ENCODE data around the gene FOXO1.

The FOXO1 gene

GRCh38 chr13:40599747-40600146, 66.7 kb downstream of the FOXO1 start:
- no peak overlapping the region for H2BK12ac ChIP-seq (ENCODE audit: low read length in 2 of 2)

GRCh38 chr13:40599124-40599523, 67.3 kb downstream of the FOXO1 start:
- Histone ChIP-seq H3K14ac (ENCODE audit: low read length in 2 of 2) (no peak overlapping the region), H2BK5ac (ENCODE audit: low read depth, low read length, poor library complexity, severe bottlenecking) (no peak overlapping the region), H4K91ac (ENCODE audit: low read length) (no peak overlapping the region), H3K4ac (ENCODE audit: low read depth in 1 of 2, low read length in 2 of 2) (no peak overlapping the region), H3K9ac (ENCODE audit: low read length) (no peak overlapping the region), H3K18ac (ENCODE audit: low read depth in 1 of 2, low read length in 2 of 2) (no peak overlapping the region), H3K4me1 (ENCODE audit: control insufficient read depth, insufficient read depth, low read depth, low read length) (no peaks in the 10 kb centered on the region), H2BK12ac (ENCODE audit: low read length in 2 of 2) (no peak overlapping the region), H3K4me3 (ENCODE audit: insufficient read depth in 1 of 2, low read depth in 1 of 2, low read length in 2 of 2) (no peak overlapping the region), H3K9me3 (ENCODE audit: control insufficient read depth, low read length) (no peaks in the 10 kb centered on the region), H3K36me3 (ENCODE audit: control insufficient read depth in 1 of 2, insufficient read depth in 2 of 2, low read depth in 1 of 2, low read length in 2 of 2) (no peaks in the 10 kb centered on the region), H2BK120ac (ENCODE audit: low read depth, low read length) (no peak overlapping the region), H2AK5ac (ENCODE audit: low read length, severe bottlenecking) (no peak overlapping the region), H4K8ac (ENCODE audit: low read length) (no peak overlapping the region), H3K27me3 (ENCODE audit: control insufficient read depth in 1 of 2, insufficient read depth in 1 of 2, low read length in 2 of 2) (no peaks in the 10 kb centered on the region), H3K27ac (ENCODE audit: low read length, poor library complexity, severe bottlenecking) (no peak overlapping the region), H3K79me1 (replicated peaks; ENCODE audit: low read length, poor library complexity, severe bottlenecking) (peaks cover 36% of the 10 kb centered on the region), H2BK15ac (ENCODE audit: low read depth, poor library complexity, severe bottlenecking) (no peak overlapping the region), H3K23ac (ENCODE audit: low read length in 2 of 2) (no peak overlapping the region), H2AFZ (ENCODE audit: low read depth, low read length) (no peak overlapping the region), H3K4me2 (ENCODE audit: low read length, poor library complexity, severe bottlenecking) (no peak overlapping the region)
- DNase-seq = no peak
- WGBS = 89% methylated on average over 5 of the region's 5 CpGs

More at GRCh38 chr13:40599747-40600146, 66.7 kb downstream of the FOXO1 start:
- no peak for DNase-seq
- Histone ChIP-seq H3K14ac (ENCODE audit: low read length in 2 of 2) (no peak overlapping the region), H3K18ac (ENCODE audit: low read depth in 1 of 2, low read length in 2 of 2) (no peak overlapping the region), H2BK15ac (ENCODE audit: low read depth, poor library complexity, severe bottlenecking) (no peak overlapping the region), H2AFZ (ENCODE audit: low read depth, low read length) (no peak overlapping the region), H3K27me3 (ENCODE audit: control insufficient read depth in 1 of 2, insufficient read depth in 1 of 2, low read length in 2 of 2) (no peaks in the 10 kb centered on the region), H3K23ac (ENCODE audit: low read length in 2 of 2) (no peak overlapping the region), H3K27ac (ENCODE audit: low read length, poor library complexity, severe bottlenecking) (no peak overlapping the region), H4K8ac (ENCODE audit: low read length) (no peak overlapping the region), H3K36me3 (ENCODE audit: control insufficient read depth in 1 of 2, insufficient read depth in 2 of 2, low read depth in 1 of 2, low read length in 2 of 2) (no peaks in the 10 kb centered on the region), H2AK5ac (ENCODE audit: low read length, severe bottlenecking) (no peak overlapping the region), H3K4ac (ENCODE audit: low read depth in 1 of 2, low read length in 2 of 2) (no peak overlapping the region), H3K4me3 (ENCODE audit: insufficient read depth in 1 of 2, low read depth in 1 of 2, low read length in 2 of 2) (no peak overlapping the region), H4K91ac (ENCODE audit: low read length) (no peak overlapping the region), H3K4me1 (ENCODE audit: control insufficient read depth, insufficient read depth, low read depth, low read length) (no peaks in the 10 kb centered on the region), H3K9ac (ENCODE audit: low read length) (no peak overlapping the region), H3K79me1 (replicated peaks; ENCODE audit: low read length, poor library complexity, severe bottlenecking) (peaks cover 32% of the 10 kb centered on the region), H2BK120ac (ENCODE audit: low read depth, low read length) (no peak overlapping the region), H3K9me3 (ENCODE audit: control insufficient read depth, low read length) (no peaks in the 10 kb centered on the region), H2BK5ac (ENCODE audit: low read depth, low read length, poor library complexity, severe bottlenecking) (no peak overlapping the region), H3K4me2 (ENCODE audit: low read length, poor library complexity, severe bottlenecking) (no peak overlapping the region)
- 100% methylated on average over 2 of the region's 2 CpGs for WGBS

DNA sequence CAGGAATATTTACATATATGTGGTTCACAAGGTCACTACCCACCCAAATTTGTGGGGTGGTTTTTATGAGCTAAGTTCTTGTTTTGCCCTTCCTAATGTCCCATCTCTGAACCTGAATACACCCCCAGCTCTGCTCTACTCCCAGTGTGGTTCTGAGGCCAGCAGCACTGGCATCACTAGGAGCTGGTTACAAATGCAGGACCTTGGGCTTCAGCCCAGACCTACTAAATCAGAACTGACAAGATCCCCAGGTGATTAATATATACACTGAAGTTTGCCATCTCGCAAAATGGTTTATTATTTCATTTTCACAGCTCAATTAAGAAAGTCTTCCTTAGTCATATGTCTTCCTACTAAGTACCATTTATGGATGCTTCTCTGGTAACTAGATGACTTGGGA, 67.9 kb downstream of the FOXO1 start:
- Histone ChIP-seq H3K36me3 (ENCODE audit: control insufficient read depth in 1 of 2, insufficient read depth in 2 of 2, low read depth in 1 of 2, low read length in 2 of 2) (no peaks in the 10 kb centered on the region), H3K4me1 (ENCODE audit: control insufficient read depth, insufficient read depth, low read depth, low read length) (no peaks in the 10 kb centered on the region), H2BK12ac (ENCODE audit: low read length in 2 of 2) (no peak overlapping the region), H3K14ac (ENCODE audit: low read length in 2 of 2) (no peak overlapping the region), H3K23ac (ENCODE audit: low read length in 2 of 2) (no peak overlapping the region), H2BK15ac (ENCODE audit: low read depth, poor library complexity, severe bottlenecking) (no peak overlapping the region), H3K79me1 (replicated peaks; ENCODE audit: low read length, poor library complexity, severe bottlenecking) (peaks cover 35% of the 10 kb centered on the region), H3K4me2 (ENCODE audit: low read length, poor library complexity, severe bottlenecking) (no peak overlapping the region), H4K91ac (ENCODE audit: low read length) (no peak overlapping the region), H3K9me3 (ENCODE audit: control insufficient read depth, low read length) (no peaks in the 10 kb centered on the region), H4K8ac (ENCODE audit: low read length) (no peak overlapping the region), H2AFZ (ENCODE audit: low read depth, low read length) (no peak overlapping the region), H3K27me3 (ENCODE audit: control insufficient read depth in 1 of 2, insufficient read depth in 1 of 2, low read length in 2 of 2) (no peaks in the 10 kb centered on the region), H3K18ac (ENCODE audit: low read depth in 1 of 2, low read length in 2 of 2) (no peak overlapping the region), H3K4me3 (ENCODE audit: insufficient read depth in 1 of 2, low read depth in 1 of 2, low read length in 2 of 2) (no peak overlapping the region), H3K27ac (ENCODE audit: low read length, poor library complexity, severe bottlenecking) (no peak overlapping the region), H2BK120ac (ENCODE audit: low read depth, low read length) (no peak overlapping the region), H2BK5ac (ENCODE audit: low read depth, low read length, poor library complexity, severe bottlenecking) (no peak overlapping the region), H3K9ac (ENCODE audit: low read length) (no peak overlapping the region), H2AK5ac (ENCODE audit: low read length, severe bottlenecking) (peak overlapping the region; percentile 76), H3K4ac (ENCODE audit: low read depth in 1 of 2, low read length in 2 of 2) (no peak overlapping the region)
- no CpG with 5 or more reads among the region's 1 CpG for WGBS
- no peak for DNase-seq

- DNase-seq = no peak
- Histone ChIP-seq H3K27me3 (ENCODE audit: control insufficient read depth in 1 of 2, insufficient read depth in 1 of 2, low read length in 2 of 2) (no peaks in the 10 kb centered on the region), H3K4ac (ENCODE audit: low read depth in 1 of 2, low read length in 2 of 2) (no peak overlapping the region), H2AK5ac (ENCODE audit: low read length, severe bottlenecking) (no peak overlapping the region), H3K27ac (ENCODE audit: low read length, poor library complexity, severe bottlenecking) (no peak overlapping the region), H4K91ac (ENCODE audit: low read length) (no peak overlapping the region), H2AFZ (ENCODE audit: low read depth, low read length) (no peak overlapping the region), H3K9me3 (ENCODE audit: control insufficient read depth, low read length) (no peaks in the 10 kb centered on the region), H3K14ac (ENCODE audit: low read length in 2 of 2) (no peak overlapping the region), H2BK5ac (ENCODE audit: low read depth, low read length, poor library complexity, severe bottlenecking) (no peak overlapping the region), H3K23ac (ENCODE audit: low read length in 2 of 2) (no peak overlapping the region), H3K9ac (ENCODE audit: low read length) (no peak overlapping the region), H3K36me3 (ENCODE audit: control insufficient read depth in 1 of 2, insufficient read depth in 2 of 2, low read depth in 1 of 2, low read length in 2 of 2) (no peaks in the 10 kb centered on the region), H3K4me1 (ENCODE audit: control insufficient read depth, insufficient read depth, low read depth, low read length) (no peaks in the 10 kb centered on the region), H4K8ac (ENCODE audit: low read length) (no peak overlapping the region), H2BK120ac (ENCODE audit: low read depth, low read length) (no peak overlapping the region), H3K4me3 (ENCODE audit: insufficient read depth in 1 of 2, low read depth in 1 of 2, low read length in 2 of 2) (no peak overlapping the region), H3K79me1 (replicated peaks; ENCODE audit: low read length, poor library complexity, severe bottlenecking) (peaks cover 36% of the 10 kb centered on the region), H2BK15ac (ENCODE audit: low read depth, poor library complexity, severe bottlenecking) (no peak overlapping the region), H3K18ac (ENCODE audit: low read depth in 1 of 2, low read length in 2 of 2) (no peak overlapping the region), H3K4me2 (ENCODE audit: low read length, poor library complexity, severe bottlenecking) (no peak overlapping the region), H2BK12ac (ENCODE audit: low read length in 2 of 2) (no peak overlapping the region)
- 91% methylated on average over 10 of the region's 11 CpGs for WGBS
Measured at GRCh38 chr13:40597735-40598365, 68.6 kb downstream of the FOXO1 start.

All from mesenchymal stem cell (in vitro differentiated cells and primary cell).